Activated naive CD8-positive, alpha-beta T cell treated with anti-CD3 and anti-CD28 coated beads, Interleukin-2, amount 10 ng/mL, durations not matched to agents 7 days and 5 days (primary cell): ENCODE results near the gene BRSK2. TPM values are rescaled to one million over a fixed set of nuclear protein-coding genes. Genes with fewer than 3 reads are reported as not detected.
"Not testable (repeated sequence)": the region's sequence is repeated elsewhere in the genome, so short reads cannot be mapped to it uniquely, and the experiment has no call there.

Experiments
- ATAC-seq: fragments of 150-1000 bp; cut with Tn5 transposase; one replicate; pipeline ENCODE4 v1.10.0; 2021; ENCODE audit warnings: low read depth, moderate library complexity
- POLR2A ChIA-PET: fragments of 350-600 bp; sonication (Branson Sonifier 250); formaldehyde crosslinking; loops from one replicate; lab custom pipeline; 2021; ENCODE audit warnings: antibody characterized with exemption; lab: Charles Lee
- DNase-seq: peaks from one replicate; pipeline ENCODE4 v3.0.0; 2021
- H3K27ac Mint-ChIP-seq: one replicate; pipeline ENCODE4 v1.8.0; 2022; ENCODE audit warnings: mild to moderate bottlenecking, mixed read lengths
- H3K27me3 Mint-ChIP-seq: one replicate; pipeline ENCODE4 v1.8.0; 2022; ENCODE audit warnings: mild to moderate bottlenecking, moderate library complexity, mixed read lengths
- H3K36me3 Mint-ChIP-seq: one replicate; pipeline ENCODE4 v1.8.0; 2021; ENCODE audit warnings: mild to moderate bottlenecking, mixed read lengths
- H3K4me1 Mint-ChIP-seq: one replicate; pipeline ENCODE4 v1.8.0; 2021; ENCODE audit warnings: mixed read lengths
- H3K4me3 Mint-ChIP-seq: one replicate; pipeline ENCODE4 v1.8.0; 2022; ENCODE audit warnings: mild to moderate bottlenecking, moderate library complexity, mixed read lengths
- H3K9me3 Mint-ChIP-seq: one replicate; pipeline ENCODE4 v1.8.0; 2021; ENCODE audit warnings: mixed read lengths
- total RNA-seq, 2 experiments: library from RNA; stranded (reverse); gene quantifications; one replicate each; pipeline ENCODE4 v1.2.3, GENCODE V29; 2021

Gene BRSK2
- total RNA-seq, 2 experiments from 2014 or later, result 0.36 to 0.37 TPM

DNA sequence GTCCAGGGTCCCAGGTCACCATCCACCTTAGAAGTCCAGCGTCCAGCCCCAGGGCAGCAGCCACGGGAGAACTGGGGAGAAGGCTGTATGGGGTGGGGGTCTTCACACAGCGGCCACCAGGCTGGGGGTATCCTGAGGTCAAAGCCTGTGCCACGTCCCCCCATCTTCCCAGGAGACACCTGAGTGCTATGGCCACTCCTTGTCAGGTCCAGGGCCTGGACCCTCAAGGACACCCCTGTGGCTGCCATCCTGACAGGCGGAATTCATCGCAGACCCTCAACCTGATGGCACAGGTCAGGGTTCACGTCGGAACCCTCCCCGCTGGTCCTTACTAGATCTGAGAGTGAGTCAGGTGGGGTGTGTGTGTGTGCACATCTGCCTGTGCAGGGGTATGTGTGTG, 18.6 kb downstream of the BRSK2 start:
- POLR2A ChIA-PET, result no interaction called here
- DNase-seq (no peak), ATAC-seq (no peak)
- no peaks in the 10 kb centered on the region for H3K9me3 Mint-ChIP-seq
- H3K36me3 Mint-ChIP-seq, result no peaks in the 10 kb centered on the region
- no peaks in the 10 kb centered on the region for H3K4me1 Mint-ChIP-seq
- no peak overlapping the region for H3K27ac Mint-ChIP-seq
- H3K27me3 Mint-ChIP-seq, result no peaks in the 10 kb centered on the region
- H3K4me3 Mint-ChIP-seq, result no peak overlapping the region

DNA sequence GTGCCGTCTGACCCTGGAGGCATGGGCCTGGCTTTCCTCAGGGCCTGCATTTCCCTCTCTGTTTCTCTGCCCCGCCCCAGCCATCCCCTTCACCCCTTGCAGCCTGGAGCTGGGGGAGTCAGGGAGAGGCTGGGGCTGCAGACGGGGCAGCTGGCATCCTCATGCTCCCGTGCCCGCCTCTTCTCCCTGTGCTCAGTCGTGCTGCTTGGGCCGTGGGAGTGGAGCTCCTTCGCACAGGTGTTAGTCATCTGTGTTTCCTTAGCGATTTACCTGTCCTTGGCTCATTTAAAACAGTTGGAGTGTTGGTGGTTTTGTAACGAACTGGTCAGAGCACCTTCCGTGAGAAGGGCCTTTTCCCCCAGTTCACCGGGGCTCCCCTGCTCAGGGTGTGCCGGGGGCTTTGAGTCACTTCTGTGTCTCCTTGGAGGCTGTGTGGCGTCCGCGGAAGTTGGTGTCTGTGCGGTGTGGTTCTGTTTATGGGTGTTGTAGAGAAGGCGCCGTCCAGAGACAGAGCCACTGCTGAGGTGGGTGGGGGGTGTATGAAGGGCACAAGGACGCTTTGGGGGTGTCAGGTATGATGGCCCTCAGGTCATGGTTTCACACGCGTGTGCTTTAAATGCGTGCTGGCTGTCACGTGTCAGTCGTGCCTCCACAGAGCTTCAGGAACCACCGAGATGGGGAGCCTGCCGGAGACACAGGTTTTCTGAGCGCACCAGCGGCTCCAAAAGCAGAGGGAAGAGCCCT, 19.5 kb downstream of the BRSK2 start:
- Mint-ChIP-seq H3K27ac (no peak overlapping the region), H3K4me1 (no peaks in the 10 kb centered on the region), H3K9me3 (no peaks in the 10 kb centered on the region), H3K4me3 (no peak overlapping the region), H3K27me3 (no peaks in the 10 kb centered on the region), H3K36me3 (no peaks in the 10 kb centered on the region)
- ATAC-seq (no peak), DNase-seq (no peak)
- POLR2A ChIA-PET, result no interaction called here

DNA sequence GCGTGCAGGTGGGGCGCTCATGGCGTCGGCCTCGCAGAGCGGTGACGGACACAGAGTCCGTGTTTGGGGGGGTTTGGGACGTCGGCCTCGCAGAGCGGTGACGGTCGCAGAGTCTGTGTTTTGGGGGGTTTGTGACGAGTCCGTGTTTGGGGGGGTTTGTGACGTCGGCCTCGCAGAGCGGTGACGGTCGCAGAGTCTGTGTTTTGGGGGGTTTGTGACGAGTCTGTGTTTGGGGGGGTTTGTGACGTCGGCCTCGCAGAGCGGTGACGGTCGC, 20.1 kb downstream of the BRSK2 start:
- ATAC-seq, H3K36me3 Mint-ChIP-seq, H3K9me3 Mint-ChIP-seq, H3K27ac Mint-ChIP-seq, H3K27me3 Mint-ChIP-seq, POLR2A ChIA-PET, H3K4me3 Mint-ChIP-seq, H3K4me1 Mint-ChIP-seq, DNase-seq: not testable (repeated sequence)

DNA sequence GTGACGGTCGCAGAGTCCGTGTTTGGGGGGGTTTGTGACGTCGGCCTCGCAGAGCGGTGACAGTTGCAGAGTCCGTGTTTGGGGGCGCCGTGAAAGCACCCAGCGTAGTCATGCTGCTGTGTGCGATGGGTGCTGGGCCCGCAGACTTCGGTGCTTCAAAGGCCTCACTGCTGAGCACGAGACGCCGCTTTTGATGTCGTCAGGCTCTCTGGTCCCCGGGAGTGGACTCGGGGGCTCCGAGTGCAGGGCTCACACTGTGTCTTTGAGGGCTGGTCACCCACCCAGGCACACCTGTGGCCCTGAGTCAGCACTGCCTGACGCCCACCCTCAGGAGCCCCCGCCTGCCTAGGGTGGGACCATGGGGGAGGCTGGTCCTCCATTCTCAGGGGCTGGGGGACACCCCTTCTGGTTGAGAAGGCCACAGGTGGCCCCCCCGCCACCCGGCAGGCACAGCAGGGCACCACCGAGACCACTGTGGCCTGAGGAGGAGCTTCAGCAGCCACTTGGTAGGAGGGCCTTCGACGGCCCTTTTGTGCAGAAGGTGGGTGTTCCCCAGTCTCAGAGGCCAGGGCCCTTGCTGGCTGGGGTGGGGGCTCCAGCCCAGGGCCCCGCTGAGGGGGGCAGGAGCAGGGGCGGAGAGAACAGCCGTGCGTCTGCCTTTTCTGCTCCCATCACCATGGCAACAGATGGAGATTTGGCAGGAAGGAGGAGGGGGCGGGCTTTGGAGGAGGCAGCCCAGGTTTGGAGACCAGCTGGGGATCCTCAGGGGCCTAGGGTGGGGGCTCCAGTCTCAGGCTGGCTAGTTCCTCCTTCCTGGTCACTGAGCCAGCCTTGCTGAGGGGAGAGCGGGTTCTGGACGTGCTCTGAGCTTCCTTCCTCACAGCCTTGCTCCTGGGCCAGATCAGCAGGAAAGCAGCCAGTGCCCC, 20.9 kb downstream of the BRSK2 start:
- Mint-ChIP-seq H3K4me3 (no peak overlapping the region), H3K27ac (no peak overlapping the region), H3K36me3 (no peaks in the 10 kb centered on the region), H3K9me3 (no peaks in the 10 kb centered on the region), H3K4me1 (no peaks in the 10 kb centered on the region), H3K27me3 (no peaks in the 10 kb centered on the region)
- ATAC-seq (no peak), DNase-seq (no peak)
- POLR2A ChIA-PET, result no interaction called here

DNA sequence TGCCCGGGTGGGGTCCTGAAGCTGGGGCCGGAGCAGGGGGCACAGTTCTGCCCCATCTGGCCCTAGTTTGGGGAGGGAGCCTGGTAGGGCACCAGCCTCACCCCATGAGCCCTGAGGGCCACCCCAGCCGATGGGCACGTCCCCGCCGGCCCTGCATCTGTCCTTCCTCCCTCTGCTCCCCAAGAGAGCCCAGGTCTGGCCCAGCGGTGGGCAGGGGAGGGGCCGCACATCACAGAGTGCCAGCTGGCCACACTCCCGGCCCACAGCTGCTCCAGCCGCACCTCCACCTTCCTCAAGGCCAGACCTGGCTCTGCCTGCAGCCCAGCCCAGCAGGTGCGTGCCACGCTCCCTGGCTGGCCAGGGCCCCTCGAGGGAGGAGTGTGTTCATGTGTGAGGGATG, 21.6 kb downstream of the BRSK2 start:
- no peak for ATAC-seq
- no peaks in the 10 kb centered on the region for H3K27me3 Mint-ChIP-seq
- POLR2A ChIA-PET, result no interaction called here
- H3K9me3 Mint-ChIP-seq, result no peaks in the 10 kb centered on the region
- no peaks in the 10 kb centered on the region for H3K4me1 Mint-ChIP-seq
- no peaks in the 10 kb centered on the region for H3K36me3 Mint-ChIP-seq
- no peak for DNase-seq
- no peak overlapping the region for H3K27ac Mint-ChIP-seq
- no peak overlapping the region for H3K4me3 Mint-ChIP-seq

DNA sequence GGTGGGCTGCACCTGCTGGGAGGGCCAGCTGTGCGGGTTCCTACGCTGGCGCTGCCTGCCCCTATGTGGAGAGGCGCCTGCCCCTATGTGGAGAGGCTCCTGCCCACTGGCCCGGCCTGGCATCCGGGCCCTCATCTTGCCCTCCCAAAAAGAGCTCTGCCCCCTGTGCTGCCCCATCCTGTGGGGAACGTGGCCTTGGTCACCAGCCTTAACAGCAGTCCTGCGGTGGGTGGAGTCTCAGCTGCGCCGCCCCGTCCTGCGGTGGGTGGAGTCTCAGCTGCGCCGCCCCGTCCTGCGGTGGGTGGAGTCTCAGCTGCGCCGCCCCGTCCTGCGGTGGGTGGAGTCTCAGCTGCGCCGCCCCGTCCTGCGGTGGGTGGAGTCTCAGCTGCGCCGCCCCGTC, 22.0 kb downstream of the BRSK2 start:
- H3K4me1 Mint-ChIP-seq, H3K4me3 Mint-ChIP-seq, DNase-seq, ATAC-seq, H3K9me3 Mint-ChIP-seq, H3K27me3 Mint-ChIP-seq, POLR2A ChIA-PET, H3K36me3 Mint-ChIP-seq, H3K27ac Mint-ChIP-seq: not testable (repeated sequence)

DNA sequence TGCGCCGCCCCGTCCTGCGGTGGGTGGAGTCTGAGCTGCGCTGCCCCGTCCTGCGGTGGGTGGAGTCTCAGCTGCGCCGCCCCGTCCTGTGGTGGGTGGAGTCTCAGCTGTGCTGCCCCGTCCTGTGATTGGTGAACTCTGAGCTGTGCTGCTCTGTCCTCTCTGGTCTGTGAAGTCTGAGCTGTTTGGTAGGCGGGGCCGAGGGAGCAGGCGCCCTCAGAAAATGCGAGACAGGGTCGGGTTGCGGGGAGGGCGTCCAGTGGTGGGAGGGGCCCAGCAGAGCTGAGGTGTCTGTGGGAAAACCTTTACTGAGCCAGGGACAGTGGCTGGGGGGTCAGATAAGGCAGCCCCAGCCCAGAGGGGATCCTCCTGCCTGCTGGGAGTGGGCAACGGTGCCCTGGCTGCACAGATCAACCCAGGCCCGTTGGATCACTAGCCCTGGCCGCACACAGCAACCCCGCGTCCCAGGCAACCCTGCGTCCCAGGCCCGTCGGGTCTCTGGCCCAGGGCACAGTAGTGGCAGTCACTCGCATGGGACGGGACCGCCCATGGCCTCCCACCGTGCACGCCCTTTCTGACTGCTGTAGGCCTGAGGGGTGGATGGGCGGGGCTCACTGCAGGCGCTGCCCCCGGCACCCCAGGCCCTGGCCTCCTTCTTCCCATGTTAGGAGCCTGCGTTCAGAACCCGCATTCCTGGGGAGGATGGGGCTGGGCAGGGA, 22.8 kb downstream of the BRSK2 start:
- no peak for ATAC-seq
- DNase-seq, result no peak
- POLR2A ChIA-PET, result no interaction called here

DNA sequence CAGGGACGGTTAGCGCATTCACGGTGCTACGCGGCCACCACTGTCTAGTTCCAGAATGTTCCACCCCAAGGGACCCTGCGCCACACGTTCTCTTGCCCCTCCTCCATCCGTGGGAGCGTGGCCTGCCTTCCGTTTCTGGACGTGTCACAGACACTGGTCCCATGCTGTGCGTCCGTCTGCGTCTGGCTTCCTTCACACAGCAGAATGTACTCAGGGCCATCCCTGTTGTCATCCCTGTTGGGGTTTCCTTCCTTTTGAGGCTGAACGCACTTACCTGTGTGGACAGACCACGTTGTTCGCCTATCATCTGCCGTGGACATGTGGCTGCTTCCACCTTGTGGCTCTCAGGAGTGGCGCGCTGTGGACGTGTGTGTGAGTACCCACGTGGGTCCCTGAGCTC, 24.9 kb downstream of the BRSK2 start:
- Mint-ChIP-seq H3K4me3 (no peak overlapping the region), H3K36me3 (peaks cover 1% of the 10 kb centered on the region), H3K27ac (no peak overlapping the region), H3K9me3 (peaks cover 7% of the 10 kb centered on the region), H3K4me1 (no peaks in the 10 kb centered on the region), H3K27me3 (no peaks in the 10 kb centered on the region)
- no peak for ATAC-seq
- POLR2A ChIA-PET, result no interaction called here
- DNase-seq, result no peak

More for the DNA sequence above, 22.8 kb downstream of the BRSK2 start:
- Mint-ChIP-seq H3K9me3 (peaks cover 2% of the 10 kb centered on the region), H3K27ac (no peak overlapping the region), H3K36me3 (peaks cover 1% of the 10 kb centered on the region), H3K4me1 (no peaks in the 10 kb centered on the region), H3K27me3 (no peaks in the 10 kb centered on the region), H3K4me3 (no peak overlapping the region)

DNA sequence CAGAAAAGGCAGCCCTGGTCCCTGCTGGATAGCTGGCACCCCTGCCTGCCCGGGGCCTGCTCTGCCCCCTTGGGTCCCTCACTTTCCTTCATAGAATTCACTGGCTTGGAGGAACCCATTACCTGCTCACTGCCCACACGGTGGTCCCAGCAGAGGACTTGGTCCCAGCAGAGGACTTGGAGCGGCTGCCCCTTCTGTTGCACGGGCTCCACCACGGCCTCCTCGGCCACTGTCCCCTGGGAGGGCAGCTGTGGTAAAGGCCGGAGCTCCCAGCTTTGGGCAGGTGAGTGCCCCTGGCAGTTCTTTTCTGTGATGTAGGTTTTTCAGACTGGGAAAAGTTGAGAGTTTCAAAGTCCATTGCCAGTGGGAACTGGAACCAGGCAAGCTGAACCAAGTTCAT, 25.9 kb downstream of the BRSK2 start:
- POLR2A ChIA-PET, result no interaction called here
- H3K27ac Mint-ChIP-seq, result no peak overlapping the region
- no peak overlapping the region for H3K4me3 Mint-ChIP-seq

DNA sequence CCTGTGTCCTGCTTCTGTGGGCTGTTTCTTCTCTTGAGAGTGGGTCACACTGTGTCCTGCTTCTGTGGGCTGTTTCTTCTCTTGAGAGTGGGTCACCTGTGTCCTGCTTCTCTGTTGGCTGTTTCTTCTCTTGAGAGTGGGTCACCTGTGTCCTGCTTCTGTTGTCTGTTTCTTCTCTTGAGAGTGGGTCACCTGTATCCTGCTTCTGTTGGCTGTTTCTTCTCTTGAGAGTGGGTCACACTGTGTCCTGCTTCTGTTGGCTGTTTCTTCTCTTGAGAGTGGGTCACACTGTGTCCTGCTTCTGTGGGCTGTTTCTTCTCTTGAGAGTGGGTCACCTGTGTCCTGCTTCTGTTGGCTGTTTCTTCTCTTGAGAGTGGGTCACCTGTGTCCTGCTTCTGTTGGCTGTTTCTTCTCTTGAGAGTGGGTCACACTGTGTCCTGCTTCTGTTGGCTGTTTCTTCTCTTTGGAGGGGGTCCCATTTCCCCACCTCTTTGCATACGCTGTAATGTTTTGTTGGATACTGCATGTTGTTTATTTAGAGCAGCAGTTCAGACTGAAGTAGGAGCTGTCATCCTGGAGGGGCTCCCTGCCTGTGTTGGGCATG, 28.6 kb downstream of the BRSK2 start:
- ATAC-seq, H3K36me3 Mint-ChIP-seq, H3K9me3 Mint-ChIP-seq, H3K27me3 Mint-ChIP-seq, H3K4me1 Mint-ChIP-seq, H3K4me3 Mint-ChIP-seq, DNase-seq, POLR2A ChIA-PET, H3K27ac Mint-ChIP-seq: not testable (repeated sequence)

More for the DNA sequence above, 25.9 kb downstream of the BRSK2 start:
- Mint-ChIP-seq H3K4me1 (no peaks in the 10 kb centered on the region), H3K36me3 (peaks cover 1% of the 10 kb centered on the region), H3K27me3 (no peaks in the 10 kb centered on the region), H3K9me3 (peaks cover 8% of the 10 kb centered on the region)
- DNase-seq, result no peak
- no peak for ATAC-seq

DNA sequence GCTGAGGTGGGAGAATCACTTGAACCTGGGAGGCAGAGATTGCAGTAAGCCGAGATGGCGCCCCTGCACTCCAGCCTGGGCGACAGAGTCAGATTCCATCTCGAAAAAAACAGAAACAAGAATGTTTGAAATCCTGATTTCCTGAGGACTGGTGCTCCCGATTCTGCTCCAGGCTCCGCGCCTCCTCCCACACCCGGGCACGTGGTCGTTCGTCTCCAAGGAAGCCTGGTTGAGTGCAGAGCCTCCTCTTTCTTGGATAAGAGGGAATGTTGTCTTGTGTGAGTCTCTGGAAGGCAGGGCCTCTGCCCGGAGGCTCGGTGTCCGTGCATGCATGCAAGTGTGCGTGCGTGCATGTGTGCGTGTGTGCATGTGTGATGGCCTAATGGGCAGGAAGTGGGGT, 30.1 kb downstream of the BRSK2 start:
- Mint-ChIP-seq H3K27me3 (no peaks in the 10 kb centered on the region), H3K27ac (no peak overlapping the region), H3K36me3 (peaks cover 1% of the 10 kb centered on the region), H3K4me1 (no peaks in the 10 kb centered on the region), H3K9me3 (peaks cover 9% of the 10 kb centered on the region), H3K4me3 (no peak overlapping the region)
- ATAC-seq (no peak), DNase-seq (no peak)
- POLR2A ChIA-PET, result no interaction called here

DNA sequence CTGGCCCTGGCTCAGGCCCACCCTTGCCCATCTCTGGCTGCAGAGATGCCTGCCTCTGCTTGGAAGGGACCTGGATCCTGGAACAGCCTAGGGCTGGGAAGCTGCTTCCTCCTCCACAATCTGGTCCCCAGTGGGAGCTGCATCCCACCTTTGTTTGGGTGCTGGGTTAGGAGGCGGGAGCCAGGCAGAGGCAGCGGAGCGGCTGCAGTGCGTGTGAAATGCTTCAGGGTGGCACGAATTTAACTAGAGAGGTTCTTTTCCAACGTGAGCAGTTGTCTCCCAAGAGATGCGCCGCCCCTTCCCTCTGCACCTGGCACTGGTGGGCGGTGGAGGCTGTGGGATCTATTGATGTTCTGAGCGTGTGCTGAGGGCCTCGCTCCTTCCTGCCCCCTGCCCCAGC, 31.6 kb downstream of the BRSK2 start:
- no peak for ATAC-seq
- Mint-ChIP-seq H3K4me1 (no peaks in the 10 kb centered on the region), H3K27ac (no peak overlapping the region), H3K9me3 (peaks cover 9% of the 10 kb centered on the region), H3K27me3 (no peaks in the 10 kb centered on the region), H3K36me3 (peaks cover 1% of the 10 kb centered on the region), H3K4me3 (no peak overlapping the region)
- DNase-seq, result no peak
- POLR2A ChIA-PET, result no interaction called here

DNA sequence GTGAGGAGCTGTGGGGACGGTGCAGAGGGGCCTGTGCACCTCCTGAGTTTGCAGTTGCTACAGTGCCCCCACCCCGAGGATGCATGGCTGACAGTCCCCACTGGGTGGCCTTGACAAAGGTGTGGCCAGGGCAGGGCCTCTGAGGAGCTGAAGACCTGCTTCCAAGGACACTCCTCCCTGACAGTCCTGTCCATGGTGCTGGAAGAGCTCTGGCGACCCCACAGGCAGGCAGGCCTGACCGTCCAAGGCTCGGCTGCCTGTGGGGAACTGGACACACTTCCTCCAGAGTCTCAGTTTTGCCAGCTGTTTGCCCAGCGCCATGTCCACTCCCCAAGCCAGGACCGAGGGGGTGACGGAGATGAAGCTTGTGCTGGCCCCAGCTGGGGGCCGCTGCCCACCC, 32.7 kb downstream of the BRSK2 start:
- ATAC-seq (no peak), DNase-seq (no peak)
- H3K36me3 Mint-ChIP-seq, result no peaks in the 10 kb centered on the region
- H3K27me3 Mint-ChIP-seq, result no peaks in the 10 kb centered on the region
- H3K9me3 Mint-ChIP-seq, result peaks cover 7% of the 10 kb centered on the region
- no peak overlapping the region for H3K4me3 Mint-ChIP-seq
- no peak overlapping the region for H3K27ac Mint-ChIP-seq
- POLR2A ChIA-PET, result interaction anchor here (0.6 kb wide), 1 partner anchor 401 kb away, joined by 12 read pairs; no protein-coding TSS in a partner anchor
- no peaks in the 10 kb centered on the region for H3K4me1 Mint-ChIP-seq
